ENCODE data around the gene TMEM144.

Gene TMEM144

DNA sequence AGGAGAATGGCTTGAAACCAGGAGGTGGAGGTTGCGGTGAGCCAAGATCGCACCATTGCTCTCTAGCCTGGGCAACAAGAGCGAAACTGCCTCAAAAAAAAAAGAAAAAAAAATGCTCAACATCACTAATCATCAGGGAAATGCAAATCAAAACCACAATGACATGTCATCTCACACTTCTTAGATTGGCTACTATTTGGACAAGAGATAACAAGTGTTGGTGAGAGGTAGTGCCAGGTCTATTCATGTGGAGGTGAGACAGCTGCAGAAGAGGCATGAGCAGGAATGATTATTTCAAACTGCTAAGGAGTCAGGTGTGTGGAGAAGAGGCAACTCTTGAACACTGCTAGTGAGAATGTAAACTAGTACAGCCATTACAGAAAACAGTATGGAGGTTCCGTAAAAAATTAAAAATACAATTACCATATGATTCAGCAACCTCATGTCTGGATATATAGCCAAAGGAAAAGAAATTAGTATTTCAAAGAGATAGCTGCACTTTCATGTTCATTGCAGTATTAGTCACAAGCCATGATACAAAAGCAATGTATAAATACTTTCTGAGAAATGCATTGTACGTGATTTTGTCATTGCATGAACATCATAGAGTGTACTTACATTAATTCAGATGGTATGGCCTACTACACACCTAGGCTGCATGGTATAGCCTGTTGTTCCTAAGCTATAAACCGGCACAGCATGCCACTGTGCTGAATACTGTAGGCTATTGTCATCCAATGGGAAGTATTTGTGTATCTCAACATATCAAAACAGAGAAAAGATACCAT lies 75.3 kb downstream of the TMEM144 start:
- TF ChIP-seq, protein P1, sequence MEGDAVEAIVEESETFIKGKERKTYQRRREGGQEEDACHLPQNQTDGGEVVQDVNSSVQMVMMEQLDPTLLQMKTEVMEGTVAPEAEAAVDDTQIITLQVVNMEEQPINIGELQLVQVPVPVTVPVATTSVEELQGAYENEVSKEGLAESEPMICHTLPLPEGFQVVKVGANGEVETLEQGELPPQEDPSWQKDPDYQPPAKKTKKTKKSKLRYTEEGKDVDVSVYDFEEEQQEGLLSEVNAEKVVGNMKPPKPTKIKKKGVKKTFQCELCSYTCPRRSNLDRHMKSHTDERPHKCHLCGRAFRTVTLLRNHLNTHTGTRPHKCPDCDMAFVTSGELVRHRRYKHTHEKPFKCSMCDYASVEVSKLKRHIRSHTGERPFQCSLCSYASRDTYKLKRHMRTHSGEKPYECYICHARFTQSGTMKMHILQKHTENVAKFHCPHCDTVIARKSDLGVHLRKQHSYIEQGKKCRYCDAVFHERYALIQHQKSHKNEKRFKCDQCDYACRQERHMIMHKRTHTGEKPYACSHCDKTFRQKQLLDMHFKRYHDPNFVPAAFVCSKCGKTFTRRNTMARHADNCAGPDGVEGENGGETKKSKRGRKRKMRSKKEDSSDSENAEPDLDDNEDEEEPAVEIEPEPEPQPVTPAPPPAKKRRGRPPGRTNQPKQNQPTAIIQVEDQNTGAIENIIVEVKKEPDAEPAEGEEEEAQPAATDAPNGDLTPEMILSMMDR (conservative IDR thresholded peaks at IDR 0.05; ENCODE audit: low read length), result no peak
- DNase-seq (ENCODE audit: low read depth), result no peak
- no peak overlapping the region for H3K4me3 ChIP-seq (ENCODE audit: low read length)

DNA sequence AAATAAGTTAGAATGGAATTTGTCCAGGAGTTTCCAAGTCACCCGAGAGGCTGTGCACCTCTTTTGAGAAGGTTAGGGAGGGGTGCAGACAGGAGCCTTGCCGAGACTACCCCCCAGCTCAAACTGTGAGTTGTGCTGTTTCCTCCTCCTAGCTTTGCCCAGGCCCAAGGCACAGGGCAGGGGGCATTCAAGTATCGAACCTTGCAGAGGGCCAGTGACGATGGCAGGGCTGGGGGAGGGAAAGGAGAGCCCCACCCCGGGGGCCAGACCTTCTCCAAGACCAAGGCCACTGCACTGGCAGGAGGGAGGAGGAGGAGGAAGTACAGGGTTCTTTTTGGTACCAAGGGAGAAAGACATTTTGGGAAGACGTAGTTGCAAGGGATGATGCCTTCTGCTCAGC lies 80.6 kb downstream of the TMEM144 start:
- no peak overlapping the region for H3K4me3 ChIP-seq (ENCODE audit: low read length)
- TF ChIP-seq, protein P1 (conservative IDR thresholded peaks at IDR 0.05; ENCODE audit: low read length), result no peak
- no peak for DNase-seq (ENCODE audit: low read depth)

DNA sequence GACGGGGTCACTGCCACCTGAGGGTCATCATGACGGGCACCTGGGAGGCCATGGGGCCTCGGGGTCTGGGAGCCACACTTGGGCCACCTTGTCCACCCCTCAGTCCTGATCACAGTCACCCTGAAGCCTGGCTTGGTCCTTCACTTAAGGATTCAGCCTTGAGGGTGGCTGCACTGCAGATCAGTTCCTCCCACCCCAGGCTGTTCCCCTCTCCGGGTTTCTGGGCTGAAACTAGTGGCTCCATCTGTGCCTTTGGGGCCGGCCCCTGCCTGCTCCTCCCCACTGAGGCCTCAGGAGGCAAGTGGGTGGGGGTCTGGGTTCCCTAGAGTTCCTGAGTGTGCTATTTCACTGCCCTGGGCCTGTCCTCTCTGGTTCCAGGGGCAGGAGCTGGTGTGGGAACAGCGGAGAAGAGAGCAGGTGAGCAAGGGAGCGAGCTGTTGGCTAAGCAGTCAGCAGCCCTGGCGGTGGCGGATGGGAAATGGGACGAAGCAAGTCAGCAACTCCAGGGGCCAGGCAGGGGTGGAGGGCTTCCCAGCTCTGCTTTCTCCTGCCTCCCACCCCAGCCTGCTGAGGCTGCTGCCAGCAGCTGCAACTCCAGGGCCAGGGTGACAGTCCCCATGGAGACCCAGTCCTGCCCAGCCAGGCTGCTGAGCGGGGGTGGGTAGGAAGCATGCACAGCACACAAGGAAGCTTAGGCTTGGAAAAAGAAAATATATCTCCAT lies 81.2 kb downstream of the TMEM144 start:
- DNase-seq (ENCODE audit: low read depth), result no peak
- TF ChIP-seq, protein P1 (conservative IDR thresholded peaks at IDR 0.05; ENCODE audit: low read length), result no peak
- no peak overlapping the region for H3K4me3 ChIP-seq (ENCODE audit: low read length)

- H3K4me3 ChIP-seq (ENCODE audit: low read length), result no peak overlapping the region
- TF ChIP-seq, protein P1 (conservative IDR thresholded peaks at IDR 0.05; ENCODE audit: low read length), result no peak
- DNase-seq (ENCODE audit: low read depth), result no peak
These were observed 81.9 kb downstream of the TMEM144 start for GRCh38 chr4:158292156-158292555.

- no peak for DNase-seq (ENCODE audit: low read depth)
- H3K4me3 ChIP-seq (ENCODE audit: low read length), result no peak overlapping the region
- TF ChIP-seq, protein P1 (conservative IDR thresholded peaks at IDR 0.05; ENCODE audit: low read length), result no peak
These were observed 84.8 kb downstream of the TMEM144 start for GRCh38 chr4:158295053-158295452.

GRCh38 chr4:158297866-158298265 lies 87.6 kb downstream of the TMEM144 start:
- H3K4me3 ChIP-seq (ENCODE audit: low read length), result no peak overlapping the region
- TF ChIP-seq, protein P1 (conservative IDR thresholded peaks at IDR 0.05; ENCODE audit: low read length), result no peak
- no peak for DNase-seq (ENCODE audit: low read depth)
